ENCODE results near the gene TXNDC11. TPM values are rescaled to one million over a fixed set of nuclear protein-coding genes. Genes with fewer than 3 reads are reported as not detected.

TXNDC11 gene
- polyA plus RNA-seq, 3 donors: 29.7 to 47.3 (median 35.5) TPM

DNA sequence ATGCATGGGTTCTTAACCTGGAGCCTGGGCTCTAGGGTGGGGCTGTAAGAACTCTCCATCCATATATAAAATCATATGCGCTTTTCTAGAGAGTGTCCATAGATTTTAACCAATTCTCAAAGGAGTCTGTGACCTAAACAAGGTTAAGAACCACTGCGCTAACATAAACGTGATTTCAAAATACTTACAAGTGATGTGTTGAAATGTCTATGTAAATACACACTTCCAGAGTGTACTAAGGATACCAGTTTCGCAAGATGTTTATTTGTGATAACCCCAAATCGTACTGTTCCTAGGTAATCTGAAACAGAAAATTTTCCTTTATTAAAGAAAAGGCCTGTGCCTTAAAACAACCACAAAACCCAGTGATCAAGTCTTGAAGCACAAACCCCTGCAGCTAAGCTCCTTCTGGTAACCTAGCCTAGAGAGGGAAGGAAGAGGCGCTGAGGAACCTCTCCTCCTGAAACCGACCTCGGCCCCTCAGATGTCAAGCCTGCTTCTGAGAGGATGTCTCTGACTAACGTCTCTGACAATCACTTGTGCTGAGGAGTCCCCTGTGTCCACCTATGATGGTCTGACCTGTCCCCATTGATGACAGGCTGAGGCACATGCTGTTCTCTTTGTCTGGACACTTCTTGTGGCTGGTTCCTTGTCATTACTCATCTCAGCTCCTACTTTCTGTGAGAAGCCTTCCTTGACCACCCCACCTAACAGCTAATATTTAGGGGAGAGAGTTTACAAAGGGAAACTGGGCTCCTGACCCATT lies 42.2 kb downstream of the TXNDC11 start:
- no peak overlapping the region for H3K27ac ChIP-seq (ENCODE audit: low read depth, low read length)
- WGBS, 3 donors: 49 to 60% (median 57%) methylated on average over 9 of the region's 9 CpGs

DNA sequence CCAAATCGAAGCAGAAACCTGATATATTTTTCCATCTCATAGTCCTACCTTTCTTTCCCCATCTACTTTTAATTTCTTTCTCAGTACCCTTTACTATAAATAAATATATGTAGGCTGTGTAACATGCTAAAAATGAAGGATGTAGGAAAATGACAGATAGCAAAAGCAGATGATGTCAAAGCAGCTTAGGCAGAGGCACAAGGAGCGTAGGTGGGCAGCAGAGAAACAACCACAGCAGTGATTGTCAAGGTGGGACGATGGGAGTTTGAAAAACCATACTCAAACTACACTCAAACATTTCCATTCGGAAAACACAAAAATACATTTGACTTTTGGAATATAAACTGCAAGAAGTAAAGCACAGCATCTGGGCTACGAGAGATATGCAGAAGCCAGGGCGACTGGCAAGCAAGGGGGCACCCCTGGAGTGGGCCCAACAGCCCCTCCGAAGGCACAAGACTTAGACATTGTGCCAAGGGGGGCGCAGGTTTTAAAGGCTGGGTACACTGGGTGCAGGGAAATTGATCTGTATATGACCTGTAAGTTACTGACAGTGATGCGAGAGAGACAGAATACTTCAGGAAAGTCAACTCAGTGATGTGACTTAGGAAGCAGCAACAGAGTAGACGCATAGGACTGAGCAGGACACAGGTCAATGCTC lies 43.3 kb downstream of the TXNDC11 start:
- no peak overlapping the region for H3K27ac ChIP-seq (ENCODE audit: low read depth, low read length)
- 79 to 94% (median 86%) methylated on average over 10 of the region's 10 CpGs for WGBS, 3 donors

DNA sequence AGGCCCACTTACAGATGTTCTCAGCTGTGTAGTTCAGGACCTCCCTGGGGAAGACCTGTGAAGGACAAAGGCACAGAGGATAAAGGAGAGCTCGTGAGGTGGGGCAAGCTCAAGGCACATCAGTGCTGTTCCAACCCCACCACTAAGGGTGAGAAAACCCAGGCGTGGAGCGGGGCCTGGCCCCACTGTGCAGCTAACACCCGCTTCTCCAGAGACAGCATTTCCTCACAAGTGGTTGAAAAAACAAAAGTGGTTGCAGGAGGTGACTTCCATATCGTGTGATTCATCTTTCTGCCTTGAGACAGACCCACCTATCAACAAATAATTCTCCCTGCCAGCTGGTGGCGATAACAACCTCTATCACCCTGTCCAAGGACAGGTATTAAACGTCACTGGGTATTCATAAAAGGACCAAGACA lies 44.4 kb downstream of the TXNDC11 start:
- H3K27ac ChIP-seq (ENCODE audit: low read depth, low read length): no peak overlapping the region
- WGBS, 3 donors: 64 to 78% (median 75%) methylated on average over 7 of the region's 7 CpGs

DNA sequence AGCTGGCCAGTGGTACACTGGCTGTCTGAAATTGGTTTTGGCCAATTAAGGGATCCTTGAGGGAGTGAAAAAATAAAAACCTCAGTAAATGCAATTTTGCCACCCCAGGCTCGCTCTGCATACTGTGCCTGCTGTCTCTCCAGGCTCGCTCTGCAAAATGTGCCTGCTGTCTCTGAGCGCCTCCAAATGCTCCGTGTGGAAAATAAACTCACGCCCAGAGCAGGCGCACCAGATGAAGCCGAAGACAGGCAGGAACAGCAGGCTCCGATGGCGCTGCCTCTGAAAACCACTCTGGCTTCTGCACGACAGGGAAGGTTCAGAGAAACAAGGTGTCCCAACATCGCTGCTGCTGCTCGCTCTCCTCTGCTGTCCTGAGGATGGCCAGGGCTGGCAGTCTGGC lies 45.3 kb downstream of the TXNDC11 start:
- WGBS, 3 donors: 91 to 96% (median 94%) methylated on average over 12 of the region's 12 CpGs
- H3K27ac ChIP-seq (ENCODE audit: low read depth, low read length): no peak overlapping the region

DNA sequence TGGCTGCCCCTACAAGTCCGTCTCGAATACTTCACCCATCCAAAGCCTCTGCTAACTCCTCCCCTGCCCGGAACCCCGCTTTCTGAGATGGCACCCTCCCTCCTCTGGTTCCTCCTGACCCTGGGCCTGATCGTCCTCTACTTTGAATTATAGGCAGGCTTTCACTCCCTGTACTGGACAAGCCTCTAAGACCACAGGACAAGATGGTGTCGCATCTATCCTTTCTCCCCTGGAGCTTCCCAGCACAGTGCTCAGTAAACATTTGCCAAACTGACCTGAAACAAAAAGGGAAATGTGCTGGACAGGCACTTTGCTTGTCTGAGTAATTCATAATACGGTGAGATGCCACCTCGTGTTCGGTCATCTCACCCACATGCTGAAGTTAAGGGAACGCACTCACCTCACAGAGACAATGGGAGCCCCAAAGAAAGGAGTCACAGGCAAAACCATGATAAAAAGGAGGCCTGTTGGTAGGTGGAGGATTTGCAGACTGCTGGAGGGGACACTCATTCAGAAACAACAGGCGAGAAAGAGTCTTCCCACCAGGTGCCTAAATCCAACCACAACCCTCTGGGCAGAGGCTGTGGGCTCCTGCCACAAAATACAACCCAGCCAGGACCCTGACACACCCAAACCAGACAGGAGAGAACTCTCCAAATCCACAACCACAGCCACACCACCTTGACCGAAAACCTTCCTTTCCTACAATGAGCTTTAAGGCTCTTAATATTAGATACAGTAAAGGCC lies 46.2 kb downstream of the TXNDC11 start:
- WGBS, 3 donors: 91 to 96% (median 93%) methylated on average over 12 of the region's 12 CpGs
- H3K27ac ChIP-seq (ENCODE audit: low read depth, low read length): no peak overlapping the region

DNA sequence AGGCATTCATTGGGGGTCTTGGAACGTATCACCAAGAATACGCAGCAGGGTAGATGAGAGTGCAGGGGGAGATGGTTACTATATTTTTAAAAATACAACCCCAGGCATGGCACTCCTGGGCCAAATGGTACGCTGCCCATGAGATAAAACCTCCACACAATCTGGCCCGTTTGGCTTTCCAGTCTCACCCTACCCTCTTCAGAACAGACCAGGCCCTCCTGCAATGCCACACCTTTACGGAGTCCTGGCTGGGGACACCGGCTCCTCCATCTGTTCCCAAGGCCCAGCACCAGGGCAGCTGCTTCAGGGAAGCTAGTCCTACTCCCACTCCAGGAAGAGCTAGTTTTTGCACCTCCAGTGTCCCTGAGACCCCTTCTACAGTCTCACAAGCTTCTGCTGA lies 50.0 kb downstream of the TXNDC11 start:
- 56 to 92% (median 90%) methylated on average over 6 of the region's 6 CpGs for WGBS, 3 donors

DNA sequence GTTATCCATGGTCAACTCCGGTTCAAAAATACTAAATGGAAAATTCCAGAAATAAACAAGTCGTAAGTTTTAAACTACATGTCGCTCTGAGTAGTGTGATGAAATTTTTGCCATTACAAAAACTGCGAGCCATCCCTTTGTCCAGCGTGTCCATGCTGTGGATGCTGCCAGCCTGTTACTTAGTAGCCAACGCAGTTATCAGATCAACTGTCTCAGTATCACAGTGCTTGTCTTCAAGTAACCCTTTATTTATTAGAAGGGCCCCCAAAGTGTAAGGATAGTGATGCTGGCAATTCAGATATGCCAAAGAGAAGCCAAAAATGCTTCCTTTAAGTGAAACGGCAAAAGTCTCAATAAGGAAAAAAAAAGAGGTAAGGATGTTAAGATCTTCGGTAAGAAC lies 50.5 kb downstream of the TXNDC11 start:
- WGBS, 3 donors: 79 to 88% (median 88%) methylated on average over 8 of the region's 8 CpGs
- no peak overlapping the region for H3K27ac ChIP-seq (ENCODE audit: low read depth, low read length)

More for the DNA sequence above, 50.0 kb downstream of the TXNDC11 start:
- no peak overlapping the region for H3K27ac ChIP-seq (ENCODE audit: low read depth, low read length)

DNA sequence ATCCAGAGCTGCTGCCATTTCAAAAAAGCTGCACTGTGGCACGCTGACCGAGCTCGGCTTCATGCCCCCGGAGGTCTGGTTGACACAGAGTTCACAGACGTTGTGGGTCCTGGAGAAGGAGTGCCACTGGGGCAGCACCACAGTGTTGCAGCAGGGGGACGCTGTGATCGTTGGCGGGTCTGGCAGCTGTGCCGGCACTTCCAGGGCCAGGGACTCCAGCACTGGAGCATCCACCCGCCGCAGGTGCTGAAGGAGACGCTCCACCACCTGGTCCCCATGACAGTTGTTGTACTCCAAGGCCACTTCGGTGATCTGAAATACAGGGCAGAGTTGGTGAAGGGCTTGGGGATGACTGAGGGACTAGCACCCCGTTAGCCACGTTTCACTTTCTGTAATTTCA lies 50.9 kb downstream of the TXNDC11 start:
- WGBS, 3 donors: 88 to 94% (median 93%) methylated on average over 15 of the region's 15 CpGs

DNA sequence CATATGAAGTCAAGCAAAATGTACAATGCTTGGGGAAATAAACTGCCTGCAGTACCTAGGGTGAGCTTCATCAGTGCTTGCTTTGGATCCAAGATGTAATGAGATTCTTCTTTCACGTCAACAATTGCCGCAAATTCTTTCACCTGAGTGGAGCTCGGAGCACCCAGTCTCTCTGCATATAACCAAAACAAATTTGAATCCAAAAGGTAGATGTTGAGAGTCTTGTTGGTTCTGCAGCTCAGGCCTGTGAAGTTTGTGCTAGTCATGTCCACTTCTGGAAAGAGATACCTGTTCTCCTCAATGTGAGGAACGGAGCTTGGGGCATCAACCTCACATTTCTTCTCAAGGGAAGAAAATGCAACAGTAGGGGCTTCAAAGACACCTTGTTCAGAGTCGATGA lies 51.4 kb downstream of the TXNDC11 start:
- H3K27ac ChIP-seq (ENCODE audit: low read depth, low read length): no peak overlapping the region
- 89 to 96% (median 96%) methylated on average over 5 of the region's 5 CpGs for WGBS, 3 donors

More for the DNA sequence above, 50.9 kb downstream of the TXNDC11 start:
- H3K27ac ChIP-seq (ENCODE audit: low read depth, low read length): no peak overlapping the region

DNA sequence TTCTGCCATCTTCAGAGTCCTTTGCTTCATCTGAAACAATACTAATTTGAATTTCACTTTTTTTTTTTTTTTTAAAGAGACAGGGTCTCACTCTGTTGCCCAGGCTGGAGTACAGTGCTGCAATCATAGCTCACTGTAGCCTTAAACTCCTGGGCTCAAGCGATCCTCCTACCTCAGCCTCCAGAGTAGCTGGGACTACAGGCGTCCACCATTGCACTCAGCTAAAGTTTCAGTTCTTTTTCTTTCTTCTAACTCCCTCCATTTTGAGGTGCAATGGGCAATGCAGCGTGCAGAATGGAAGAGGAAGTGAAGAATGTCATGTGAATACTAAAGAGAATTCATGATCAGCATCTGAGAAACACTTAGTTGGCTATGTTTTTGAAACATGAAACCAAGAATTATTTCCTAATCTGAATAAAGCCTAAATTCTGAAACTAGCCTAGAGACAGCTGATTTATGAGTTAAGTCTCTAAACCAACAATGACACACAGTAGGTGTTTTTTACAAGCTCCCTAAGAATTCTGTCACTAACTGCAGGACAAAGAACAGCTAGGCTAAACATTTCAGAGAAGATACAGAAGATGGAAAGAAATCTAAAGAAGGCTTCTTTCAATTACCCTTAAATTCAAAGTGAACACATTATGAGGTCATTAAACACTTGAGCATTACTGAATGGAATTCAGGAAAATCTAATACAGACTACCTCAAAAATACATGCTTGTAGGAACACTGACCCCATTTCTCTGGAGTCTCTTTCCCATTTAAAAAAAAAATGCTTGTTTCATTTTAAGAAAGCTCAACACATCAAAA lies 53.4 kb downstream of the TXNDC11 start:
- no peak overlapping the region for H3K27ac ChIP-seq (ENCODE audit: low read depth, low read length)
- WGBS, 3 donors: 67 to 91% (median 73%) methylated on average over 3 of the region's 3 CpGs

DNA sequence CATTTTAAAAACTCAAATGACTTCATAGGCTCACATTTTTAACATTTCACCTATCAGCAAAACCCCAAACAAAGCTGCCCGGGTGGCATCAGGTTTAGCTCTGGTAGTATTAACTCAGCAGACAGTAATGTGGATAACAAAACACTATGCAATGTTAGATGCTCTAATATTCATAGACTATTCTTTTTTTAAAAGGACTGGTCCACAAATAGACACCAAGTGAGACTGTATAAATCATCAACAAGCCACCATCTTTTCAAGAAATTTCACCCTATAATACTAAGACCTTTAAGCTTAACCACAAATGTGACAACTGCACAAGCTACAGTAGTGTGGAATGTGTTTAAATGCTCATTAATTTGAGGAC lies 54.2 kb downstream of the TXNDC11 start:
- no peak overlapping the region for H3K27ac ChIP-seq (ENCODE audit: low read depth, low read length)
- WGBS, 3 donors: 62 to 81% (median 74%) methylated on average over 1 of the region's 1 CpG

DNA sequence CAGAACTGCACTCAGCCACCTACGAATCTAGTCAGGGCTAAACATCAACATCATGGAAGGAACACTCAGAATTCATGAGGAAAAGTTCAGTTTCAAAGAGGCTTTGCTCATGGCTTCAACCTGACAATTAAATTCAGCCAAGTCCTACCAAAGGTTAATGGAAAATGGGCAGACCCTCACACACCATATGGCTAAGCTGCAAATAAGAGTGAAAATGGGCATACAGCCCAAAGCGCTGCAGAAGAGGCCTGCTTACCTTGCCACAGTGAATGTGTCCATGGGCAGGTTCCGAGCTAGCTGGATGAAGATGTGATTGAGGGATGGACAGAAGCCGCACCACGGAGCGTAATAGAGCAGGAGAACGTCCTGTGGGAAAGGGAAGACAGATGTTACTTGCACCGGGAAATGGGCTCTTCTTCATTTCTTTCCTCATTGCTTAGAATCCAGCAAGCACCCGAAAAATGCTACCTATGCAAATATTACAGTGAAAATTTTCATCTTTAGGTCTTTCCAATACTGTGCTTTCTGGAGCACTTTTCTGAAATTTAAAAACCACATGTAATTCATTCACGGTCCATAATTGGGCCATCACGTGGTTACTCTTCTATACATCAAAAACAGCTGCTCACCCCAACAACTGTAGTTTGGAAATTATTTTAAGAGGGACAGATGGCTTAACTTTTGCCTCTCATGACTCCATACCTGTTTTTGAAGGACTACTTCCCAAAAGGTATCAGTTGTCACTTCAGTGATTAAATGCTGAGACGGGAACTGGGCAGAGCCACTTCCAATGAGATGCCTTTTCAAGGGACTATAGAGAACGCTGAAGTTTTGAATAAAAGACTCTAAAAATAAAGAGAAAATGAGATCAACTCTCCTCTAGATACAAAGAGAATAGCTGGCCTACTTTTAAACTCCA lies 54.8 kb downstream of the TXNDC11 start:
- no peak overlapping the region for H3K27ac ChIP-seq (ENCODE audit: low read depth, low read length)
- 82 to 89% (median 87%) methylated on average over 13 of the region's 13 CpGs for WGBS, 3 donors

DNA sequence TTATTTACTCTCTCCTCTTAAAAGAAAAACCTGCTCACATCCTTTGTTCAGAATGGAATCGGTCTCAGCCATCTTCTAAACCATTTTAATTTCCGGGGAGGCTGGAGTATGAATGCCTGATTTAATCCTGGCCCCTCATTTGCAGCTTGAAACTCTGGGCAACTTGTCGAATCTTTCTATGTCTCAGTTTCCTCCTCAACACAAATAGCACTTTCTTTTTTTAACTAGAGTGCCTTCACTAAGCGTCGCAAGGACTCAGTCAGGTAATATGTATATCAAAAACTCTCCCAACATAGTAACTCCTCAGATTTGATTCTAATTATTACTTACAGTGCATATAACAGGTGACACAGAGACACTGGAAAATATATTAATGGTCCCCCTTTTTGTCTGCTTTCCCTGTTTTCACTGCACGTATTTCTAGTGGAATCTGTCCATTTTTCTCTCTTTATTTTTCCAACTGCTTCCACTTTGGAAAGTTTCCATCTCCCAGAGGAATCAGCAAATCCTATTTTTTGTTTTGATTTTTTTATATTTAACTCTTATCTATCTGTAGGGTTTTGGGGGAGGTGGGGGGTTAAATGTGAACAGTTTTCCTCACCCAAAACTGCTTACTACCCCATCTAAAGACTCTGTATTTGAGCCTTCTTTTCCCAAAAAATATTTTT lies 55.8 kb downstream of the TXNDC11 start:
- WGBS, 3 donors: 53 to 75% (median 74%) methylated on average over 6 of the region's 6 CpGs

DNA sequence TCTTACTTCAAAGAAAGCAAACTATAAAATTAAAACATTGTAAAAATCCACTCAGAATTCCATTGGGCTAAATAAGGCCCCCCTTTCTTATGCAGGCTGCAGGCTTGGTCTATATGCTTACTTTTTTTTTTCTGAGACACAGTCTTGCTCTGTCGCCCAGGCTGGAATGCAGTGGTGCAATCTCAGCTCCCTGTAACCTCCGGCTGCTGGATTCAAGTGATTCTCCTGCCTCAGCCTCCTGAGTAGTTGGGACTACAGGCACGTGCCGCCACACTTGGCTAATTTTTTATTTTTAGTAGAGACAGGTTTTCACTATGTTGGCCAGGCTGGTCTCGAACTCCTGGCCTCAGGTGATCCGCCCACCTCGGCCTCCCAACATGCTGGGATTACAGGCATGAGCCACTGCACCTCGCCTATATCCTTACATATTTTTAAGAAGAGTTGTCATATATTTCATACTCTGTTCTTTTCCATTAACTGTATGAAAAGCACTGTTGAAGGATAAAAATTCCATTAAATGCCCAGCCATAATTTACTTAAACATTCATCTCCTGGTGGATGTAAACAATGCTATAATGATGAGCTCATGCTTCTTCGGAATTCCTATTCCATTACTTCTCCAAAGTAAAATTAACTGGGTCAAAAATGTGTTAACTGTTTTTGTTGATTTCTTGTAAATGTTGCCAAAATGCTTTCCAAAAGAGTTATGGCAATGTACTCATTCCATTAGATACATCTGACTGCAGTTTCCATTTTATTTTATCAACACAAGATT lies 56.6 kb downstream of the TXNDC11 start:
- H3K27ac ChIP-seq (ENCODE audit: low read depth, low read length): no peak overlapping the region
- 82 to 88% (median 87%) methylated on average over 9 of the region's 9 CpGs for WGBS, 3 donors

More for the DNA sequence above, 55.8 kb downstream of the TXNDC11 start:
- H3K27ac ChIP-seq (ENCODE audit: low read depth, low read length): no peak overlapping the region

DNA sequence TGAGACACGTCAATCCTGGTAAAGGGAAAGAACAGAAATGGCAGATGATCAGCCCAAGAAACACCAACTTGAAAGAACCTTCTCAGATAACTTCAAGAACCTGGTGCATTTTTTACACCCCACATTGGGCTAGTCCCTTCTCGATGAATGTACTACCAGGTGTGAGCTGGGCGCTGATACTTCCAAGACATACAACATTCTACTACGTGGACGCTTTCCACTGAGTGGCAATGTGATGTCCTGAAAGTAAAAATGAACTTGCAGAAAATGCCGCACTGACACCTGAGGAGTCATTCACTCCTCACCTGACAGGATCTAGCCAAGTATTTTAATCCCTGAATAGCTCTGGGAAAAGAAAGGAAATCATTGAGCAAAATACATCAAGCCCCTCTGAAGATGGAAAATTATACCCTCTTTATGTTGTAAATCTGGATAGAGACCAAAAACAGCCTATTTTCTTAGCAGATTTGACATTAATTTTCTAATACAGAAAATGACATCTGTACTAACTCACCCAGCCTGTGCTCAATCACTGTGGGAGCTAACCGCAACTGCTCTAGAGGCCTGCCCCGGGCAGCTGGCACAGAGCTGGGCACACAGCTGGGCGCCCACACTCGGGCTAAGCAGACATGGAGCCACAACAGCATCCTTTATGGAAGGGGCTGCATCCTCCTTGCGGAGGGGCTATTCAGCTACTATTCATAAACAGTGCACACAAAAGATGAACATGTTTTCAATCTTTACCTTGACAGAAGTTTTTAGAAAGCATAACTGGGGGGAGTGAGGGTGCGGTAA lies 58.2 kb downstream of the TXNDC11 start:
- no peak overlapping the region for H3K27ac ChIP-seq (ENCODE audit: low read depth, low read length)
- WGBS, 3 donors: 92 to 95% (median 95%) methylated on average over 12 of the region's 12 CpGs

DNA sequence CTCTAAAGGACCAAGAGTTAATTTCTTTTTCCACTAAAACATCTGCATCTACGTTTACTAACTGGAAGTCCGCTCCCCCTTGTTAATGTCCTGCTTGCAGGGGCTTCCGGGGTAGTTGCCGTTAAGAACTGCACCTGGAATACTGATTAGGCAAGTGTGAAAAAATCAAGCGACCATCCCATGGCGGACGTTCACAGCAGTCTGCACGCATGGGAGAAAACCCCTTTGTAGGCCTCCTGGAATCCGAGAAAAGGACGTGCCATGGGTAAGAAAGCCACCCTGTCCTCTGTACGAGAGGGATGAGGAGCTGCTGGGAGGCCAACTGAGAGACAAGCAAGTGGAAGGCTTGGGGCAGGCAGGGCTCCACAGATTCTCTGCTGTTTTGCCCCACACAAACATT lies 59.5 kb downstream of the TXNDC11 start:
- 74 to 88% (median 81%) methylated on average over 11 of the region's 11 CpGs for WGBS, 3 donors
- no peak overlapping the region for H3K27ac ChIP-seq (ENCODE audit: low read depth, low read length)
